HG02763 (cell line): ENCODE data around the gene SMAD6.

ENCODE experiments used
- ATAC-seq: cut with Tn5 transposase; IDR thresholded peaks from one replicate; pipeline ENCODE4 v1.9.1; 2021; ENCODE audit warnings: mild to moderate bottlenecking, moderate library complexity; ENCODE audit not compliant: unreplicated experiment

SMAD6 gene

GRCh38 chr15:66786708-66787488 lies 84.9 kb downstream of the SMAD6 start:
- ATAC-seq = no peak

GRCh38 chr15:66787489-66787871 lies 85.4 kb downstream of the SMAD6 start:
- no peak for ATAC-seq

DNA sequence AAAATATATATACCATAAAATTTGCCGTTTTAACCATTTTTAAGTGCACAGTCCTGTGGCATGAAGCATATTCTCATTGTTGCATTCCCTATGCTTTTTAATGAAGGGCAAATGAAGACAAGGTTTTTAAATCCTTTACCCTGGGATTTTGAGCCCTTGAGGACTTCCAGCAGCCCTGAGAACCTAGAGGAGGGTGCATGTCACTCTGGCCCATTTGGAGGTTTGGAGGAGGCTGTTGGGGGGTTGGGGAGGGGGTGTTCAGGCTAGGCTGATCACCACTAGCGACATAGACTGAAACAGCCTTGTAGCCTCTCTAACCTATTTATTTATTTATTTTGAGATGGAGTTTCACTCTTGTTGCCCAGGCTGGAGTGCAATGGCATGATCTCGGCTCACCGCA lies 86.0 kb downstream of the SMAD6 start:
- no peak for ATAC-seq

DNA sequence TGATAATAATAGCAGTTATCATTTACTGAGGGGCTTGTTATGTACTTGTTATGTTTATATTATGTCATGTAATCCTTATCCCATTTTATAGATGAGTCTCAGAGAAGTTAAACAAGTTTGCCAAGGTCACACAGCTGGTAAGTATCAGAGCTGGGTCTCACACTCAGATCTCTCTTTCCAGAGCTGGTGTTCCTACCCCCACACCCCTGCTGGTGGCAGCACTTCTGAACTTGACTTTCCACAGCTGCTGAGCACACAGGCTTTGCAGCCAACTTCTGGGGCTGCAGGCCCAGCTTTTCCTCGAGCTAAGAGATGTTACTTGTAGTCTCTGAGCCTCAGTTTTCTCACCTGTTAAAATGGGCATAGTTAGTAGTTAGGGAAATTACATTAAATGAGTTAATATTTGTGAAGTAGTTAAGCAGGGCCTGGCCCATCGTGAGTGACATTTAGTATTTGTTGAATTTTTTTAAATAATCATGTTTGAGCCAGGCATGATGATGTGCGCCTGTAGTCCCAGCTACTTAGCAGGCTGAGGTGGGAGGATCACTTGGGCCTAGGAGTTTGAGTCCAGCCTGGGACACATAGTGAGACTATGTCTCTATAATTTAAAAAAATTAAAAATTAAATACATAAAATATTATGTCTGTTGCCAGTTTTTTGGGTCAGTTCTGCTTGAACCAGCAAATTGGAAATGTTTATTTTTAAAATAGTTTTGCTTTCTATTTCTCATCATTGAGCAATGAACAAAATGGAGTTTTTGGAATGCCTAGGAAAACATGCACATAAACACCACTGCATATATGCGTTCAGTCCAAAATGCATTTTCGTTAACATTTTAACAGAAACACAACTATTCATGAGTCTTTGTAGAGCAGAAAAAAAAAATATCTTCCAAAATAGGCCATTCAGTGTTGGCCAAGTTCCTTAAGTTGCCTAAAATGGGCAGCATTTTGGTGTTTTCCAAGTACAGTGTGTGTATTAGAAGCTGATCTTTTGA lies 87.3 kb downstream of the SMAD6 start:
- ATAC-seq = no peak

DNA sequence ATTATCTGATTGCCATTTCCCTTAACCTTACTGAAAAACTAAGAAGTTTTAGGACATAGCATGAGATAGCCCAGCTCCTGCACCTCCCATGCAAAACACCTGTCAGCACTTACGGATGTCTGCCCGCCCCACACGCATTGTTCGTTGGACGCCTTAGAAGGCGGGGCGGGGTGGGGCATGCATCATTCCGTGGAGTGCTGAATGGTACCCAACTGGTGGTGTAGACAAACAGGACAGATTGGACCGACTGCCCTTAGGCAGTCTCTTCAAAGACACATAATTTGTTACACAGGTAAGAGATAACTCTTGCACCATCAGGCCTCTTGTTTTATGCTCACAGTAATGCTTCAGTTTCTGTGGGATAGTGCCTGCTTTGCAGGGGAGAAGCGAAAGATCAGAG lies 93.8 kb downstream of the SMAD6 start:
- no peak for ATAC-seq

- ATAC-seq = no peak
Observed at GRCh38 chr15:66796343-66796742, 94.3 kb downstream of the SMAD6 start.

GRCh38 chr15:66797921-66798320 lies 95.9 kb downstream of the SMAD6 start:
- ATAC-seq = no peak

DNA sequence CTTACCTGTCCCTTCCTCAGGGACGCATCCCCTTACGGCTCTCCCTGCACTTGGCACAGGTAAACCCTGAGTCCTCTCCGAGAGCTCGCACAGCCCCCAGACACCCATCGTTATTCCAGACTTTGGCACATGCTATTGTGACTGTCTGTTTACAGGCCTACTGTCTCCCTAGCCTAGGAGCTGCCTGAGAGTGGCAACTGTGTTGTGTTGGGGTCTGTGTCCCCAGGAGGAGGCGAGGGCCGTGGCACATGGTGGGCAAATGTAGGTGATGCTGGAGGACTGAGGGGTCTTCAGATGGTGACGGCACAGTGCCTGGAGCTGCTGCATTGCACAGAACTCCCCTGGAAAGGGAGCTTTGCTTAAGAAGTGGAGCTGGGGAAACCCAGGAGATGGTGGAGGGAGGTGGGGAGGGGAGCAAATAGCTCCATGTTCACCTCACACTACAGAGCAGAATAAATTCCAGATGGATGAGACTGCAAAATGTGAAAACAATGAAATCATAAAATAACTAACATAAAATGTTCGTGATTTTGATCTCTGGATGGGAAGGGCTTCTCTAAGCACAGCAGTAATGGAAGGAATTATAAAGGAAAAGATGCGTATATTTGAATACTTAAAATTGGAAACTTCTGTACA lies 96.5 kb downstream of the SMAD6 start:
- no peak for ATAC-seq

DNA sequence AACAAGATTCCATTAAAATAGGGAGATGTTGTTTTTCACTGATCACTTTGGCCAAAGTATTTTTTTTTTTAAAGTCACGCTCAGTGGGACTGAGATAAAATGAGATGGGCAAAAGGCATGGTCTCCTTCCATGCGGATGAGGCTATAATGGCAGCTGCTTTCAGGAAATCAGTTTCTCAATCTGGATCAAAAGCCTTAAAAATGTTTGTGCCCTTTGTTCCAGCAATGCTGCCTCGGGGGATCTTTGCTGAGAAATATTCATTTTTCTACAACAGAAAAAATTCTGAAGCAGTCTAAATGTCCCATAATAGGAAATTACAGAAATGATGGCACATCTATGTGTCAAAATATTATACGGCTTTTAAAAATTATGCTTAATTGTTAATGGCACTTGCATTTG lies 97.2 kb downstream of the SMAD6 start:
- ATAC-seq = no peak

DNA sequence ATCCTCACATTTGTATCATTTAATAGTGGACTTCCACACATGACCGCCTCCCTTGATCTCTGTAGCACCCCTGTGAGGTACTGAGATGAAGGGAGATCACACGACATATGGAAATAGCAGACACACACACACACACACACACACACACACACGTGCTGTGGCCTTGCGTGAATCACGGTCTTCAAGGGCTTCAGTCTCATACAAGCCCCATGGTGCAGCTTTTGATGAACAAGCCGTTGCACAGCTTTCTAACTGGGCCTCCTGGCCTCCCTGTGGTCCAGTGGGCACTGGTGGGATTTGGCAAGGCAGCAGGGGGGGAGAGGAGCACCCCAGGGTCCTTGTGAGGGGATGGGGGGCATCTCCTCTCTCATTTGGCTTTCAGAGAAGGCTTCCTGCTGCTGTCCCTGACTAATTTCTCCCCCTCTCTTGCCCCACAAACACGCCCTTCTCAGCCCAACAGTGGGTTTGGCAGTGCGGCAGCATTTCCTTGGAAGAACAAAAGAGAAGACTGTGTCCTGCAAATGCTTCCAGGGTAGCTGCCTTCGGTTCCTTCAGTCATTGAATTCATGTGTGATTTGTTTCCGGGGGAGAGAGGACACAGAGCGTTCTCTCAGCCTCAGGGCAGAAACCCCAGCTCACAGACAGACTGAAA lies 98.7 kb downstream of the SMAD6 start:
- ATAC-seq = no peak

GRCh38 chr15:66801266-66801665 lies 99.2 kb downstream of the SMAD6 start:
- no peak for ATAC-seq

GRCh38 chr15:66802025-66803001 lies 100.3 kb downstream of the SMAD6 start:
- no peak for ATAC-seq

GRCh38 chr15:66803182-66803729 lies 101.2 kb downstream of the SMAD6 start:
- no peak for ATAC-seq

DNA sequence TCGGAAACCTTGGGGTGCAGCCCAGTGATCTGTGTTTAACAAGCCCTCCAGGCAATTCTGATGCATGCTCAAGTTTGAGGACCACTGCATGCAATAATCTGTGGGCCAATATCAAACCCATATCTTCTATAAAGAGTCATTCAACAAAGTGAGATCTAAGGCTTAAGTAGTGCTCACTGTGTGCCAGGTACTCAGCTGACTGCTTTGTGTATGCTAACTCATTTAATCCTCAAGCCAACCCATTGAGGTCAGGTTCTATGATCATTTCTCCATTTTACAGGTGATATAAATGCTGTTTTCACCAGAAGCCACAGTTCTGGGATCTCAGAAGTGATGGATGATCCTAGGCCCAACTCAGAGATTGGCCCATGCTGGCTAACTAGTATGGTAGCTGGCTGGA lies 101.7 kb downstream of the SMAD6 start:
- no peak for ATAC-seq

DNA sequence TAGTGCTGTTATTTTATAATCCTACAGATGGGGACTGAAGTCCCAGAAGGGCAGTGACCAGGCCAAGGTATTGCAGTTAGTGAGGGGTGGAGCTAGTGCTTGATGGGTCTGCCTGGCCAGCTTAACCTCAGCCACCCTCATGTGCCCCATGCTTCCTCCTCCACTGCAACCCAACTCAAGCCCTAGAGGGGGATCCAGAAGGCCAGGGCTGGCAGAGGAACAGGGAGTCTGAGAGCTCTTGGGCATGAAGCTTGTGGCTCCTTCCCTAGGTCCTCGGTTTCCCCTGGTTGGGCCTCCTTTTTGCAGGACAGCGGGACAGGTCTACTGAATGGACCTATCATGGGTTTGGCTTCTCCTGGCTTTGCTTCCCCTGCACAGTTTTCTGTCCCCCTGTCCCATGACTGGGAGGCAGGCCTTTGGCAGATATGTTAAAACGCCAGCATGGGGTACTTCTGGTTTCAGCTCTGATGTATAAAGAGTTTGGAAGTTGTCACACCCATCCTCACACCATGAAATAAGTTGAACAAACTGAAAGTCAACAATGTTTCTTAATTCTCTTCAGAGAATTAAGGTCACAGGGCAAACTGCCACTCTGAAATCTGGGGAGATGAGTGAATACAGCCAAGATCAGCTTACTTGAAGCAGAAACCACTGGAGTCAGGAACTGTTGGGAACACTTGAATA lies 103.3 kb downstream of the SMAD6 start:
- ATAC-seq = no peak

- ATAC-seq = no peak
Observed at GRCh38 chr15:66808181-66808824, 106.3 kb downstream of the SMAD6 start.

- ATAC-seq = no peak
Observed at GRCh38 chr15:66809664-66810063, 107.6 kb downstream of the SMAD6 start.

DNA sequence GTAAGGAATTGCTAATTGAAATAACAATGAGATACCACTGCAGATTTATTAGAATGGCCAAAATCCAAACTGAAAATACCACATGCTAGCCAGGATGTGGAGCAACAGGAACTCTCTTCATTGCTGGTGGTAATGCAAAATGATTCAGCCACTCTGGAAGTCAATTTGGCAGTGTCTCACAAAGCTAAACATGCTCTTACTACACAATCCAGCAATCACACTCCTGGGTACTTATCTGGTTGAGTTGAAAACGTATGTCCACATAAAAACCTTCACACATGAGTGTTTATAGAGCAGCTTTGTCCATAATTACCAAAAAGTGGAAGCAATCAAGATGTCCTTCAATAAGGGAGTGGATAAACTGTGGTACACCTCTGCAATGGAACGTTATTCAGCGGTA lies 113.3 kb downstream of the SMAD6 start:
- ATAC-seq = no peak
